Right atrium auricular region (tissue), 2 donors: ENCODE measurements around the gene RBCK1. TPM values are rescaled to one million over a fixed set of nuclear protein-coding genes. Genes with fewer than 3 reads are reported as not detected.

Experiments used
- DNase-seq: peaks from one replicate; pipeline ENCODE4 v3.0.0-alpha.2; 2019; ENCODE audit warnings: low spot score
- H3K27ac ChIP-seq, 2 donors: fragments of 200-600 bp; sonication (generic); 1 replicate in 1 of 2; 2 replicates in 1 of 2; pipeline ENCODE4 v1.5.1; 2016 to 2019
- H3K27me3 ChIP-seq, 2 donors: fragments of 200-600 bp; sonication (generic); one replicate each; pipeline versions ENCODE4 v1.5.1 to v1.6.0; 2017 to 2019
- H3K36me3 ChIP-seq: fragments of 200-600 bp; sonication (generic); one replicate; pipeline ENCODE4 v1.5.1; 2016
- H3K4me1 ChIP-seq, 2 donors: fragments of 200-600 bp; sonication (generic); one replicate each; pipeline versions ENCODE4 v1.5.1 to v1.6.0; 2017 to 2019
- H3K4me3 ChIP-seq, 2 donors: fragments of 200-600 bp; sonication (generic); 1 replicate in 1 of 2; 2 replicates in 1 of 2; pipeline ENCODE4 v1.5.1; 2017 to 2019; ENCODE audit warnings: mild to moderate bottlenecking in 1 of 2, moderate library complexity in 1 of 2
- H3K9me3 ChIP-seq, 2 donors: fragments of 200-600 bp; sonication (generic); one replicate each; pipeline ENCODE4 v1.5.1; 2019
- total RNA-seq, 2 donors: library from RNA; depleted of rRNA; stranded (reverse); fragments of >200 nt; gene quantifications; one replicate each; pipeline ENCODE4 v1.1.0, GENCODE V29; 2016
- TF ChIP-seq, protein P1 (sequence below), 2 donors: fragments of 200-600 bp; sonication (generic); IDR thresholded peaks; one replicate each; pipeline ENCODE4 v1.5.1; 2019; ENCODE audit warnings: antibody characterized with exemption in 2 of 2

RBCK1 gene
- total RNA-seq: 10 to 100 TPM; 43.6 to 48.8 TPM

DNA sequence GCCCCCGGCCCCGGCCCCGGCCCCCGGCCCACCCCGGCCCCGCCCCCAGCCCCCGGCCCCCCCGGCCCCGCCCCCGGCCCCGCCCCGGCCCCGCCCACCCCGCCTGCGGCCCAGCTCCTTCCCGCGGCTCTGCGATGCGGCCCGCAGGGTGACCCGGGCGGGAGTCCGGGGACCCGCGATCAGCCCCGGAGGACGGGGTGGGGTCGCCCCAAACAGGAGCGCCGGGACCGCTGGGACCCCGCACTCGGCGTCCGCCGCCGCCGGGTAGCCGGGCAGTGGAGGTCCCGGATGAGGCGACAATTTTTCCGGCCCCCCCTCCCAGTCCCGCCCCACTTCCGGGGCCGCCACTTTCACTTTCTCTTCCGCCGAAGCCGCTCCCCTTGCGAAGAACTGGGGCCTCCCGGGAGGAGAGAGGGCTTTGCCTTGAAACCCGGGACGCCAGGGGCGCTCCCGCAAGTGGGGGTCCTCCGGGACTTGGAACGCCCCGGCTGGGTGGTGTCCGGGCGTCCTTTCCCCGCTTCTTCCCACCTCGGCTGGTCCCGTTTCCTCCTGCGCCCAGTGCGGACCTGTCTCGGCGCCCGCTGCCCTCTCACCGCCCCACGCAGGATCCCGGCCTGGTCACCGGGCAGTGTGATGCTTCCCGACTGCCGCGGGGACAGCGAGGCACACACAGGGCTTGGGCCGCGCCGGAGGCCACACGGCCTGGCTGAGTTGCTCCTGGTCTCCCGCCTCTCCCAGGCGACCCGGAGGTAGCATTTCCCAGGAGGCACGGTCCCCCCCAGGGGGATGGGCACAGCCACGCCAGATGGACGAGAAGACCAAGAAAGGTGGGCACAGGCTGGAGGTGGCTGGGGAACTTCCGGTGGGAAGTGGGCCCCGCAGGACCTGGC, at the start of gene RBCK1:
TSS of gene RBCK1 (plus strand) at position 347 of the 890 bp plus-strand sequence. CDS start at position 806, 459 bp downstream.
- H3K27ac ChIP-seq: peak within 1 kb of the TSS; percentile 88 to 94
- peaks cover 0 to 25% of the 10 kb centered on the region in 2 donors for H3K4me1 ChIP-seq
- H3K9me3 ChIP-seq: no peaks in the 10 kb centered on the region
- peaks cover 13% of the 10 kb centered on the region for H3K36me3 ChIP-seq
- TF ChIP-seq, protein P1, sequence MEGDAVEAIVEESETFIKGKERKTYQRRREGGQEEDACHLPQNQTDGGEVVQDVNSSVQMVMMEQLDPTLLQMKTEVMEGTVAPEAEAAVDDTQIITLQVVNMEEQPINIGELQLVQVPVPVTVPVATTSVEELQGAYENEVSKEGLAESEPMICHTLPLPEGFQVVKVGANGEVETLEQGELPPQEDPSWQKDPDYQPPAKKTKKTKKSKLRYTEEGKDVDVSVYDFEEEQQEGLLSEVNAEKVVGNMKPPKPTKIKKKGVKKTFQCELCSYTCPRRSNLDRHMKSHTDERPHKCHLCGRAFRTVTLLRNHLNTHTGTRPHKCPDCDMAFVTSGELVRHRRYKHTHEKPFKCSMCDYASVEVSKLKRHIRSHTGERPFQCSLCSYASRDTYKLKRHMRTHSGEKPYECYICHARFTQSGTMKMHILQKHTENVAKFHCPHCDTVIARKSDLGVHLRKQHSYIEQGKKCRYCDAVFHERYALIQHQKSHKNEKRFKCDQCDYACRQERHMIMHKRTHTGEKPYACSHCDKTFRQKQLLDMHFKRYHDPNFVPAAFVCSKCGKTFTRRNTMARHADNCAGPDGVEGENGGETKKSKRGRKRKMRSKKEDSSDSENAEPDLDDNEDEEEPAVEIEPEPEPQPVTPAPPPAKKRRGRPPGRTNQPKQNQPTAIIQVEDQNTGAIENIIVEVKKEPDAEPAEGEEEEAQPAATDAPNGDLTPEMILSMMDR (IDR thresholded peaks at IDR 0.05): no peak
- peak; percentile 82 for DNase-seq
- peak within 1 kb of the TSS; percentile 86 to 89 for H3K4me3 ChIP-seq
- no peaks in the 10 kb centered on the region for H3K27me3 ChIP-seq

GRCh38 chr20:358891-359555, 49.1 kb upstream of the RBCK1 start:
- H3K36me3 ChIP-seq: no peaks in the 10 kb centered on the region
- DNase-seq: no peak
- H3K9me3 ChIP-seq: no peaks in the 10 kb centered on the region
- H3K4me1 ChIP-seq: peaks cover 0 to 11% of the 10 kb centered on the region in 2 donors
- no peak overlapping the region for H3K27ac ChIP-seq
- H3K27me3 ChIP-seq: no peaks in the 10 kb centered on the region
- TF ChIP-seq, protein P1 (IDR thresholded peaks at IDR 0.05): no peak
- no peak overlapping the region for H3K4me3 ChIP-seq

DNA sequence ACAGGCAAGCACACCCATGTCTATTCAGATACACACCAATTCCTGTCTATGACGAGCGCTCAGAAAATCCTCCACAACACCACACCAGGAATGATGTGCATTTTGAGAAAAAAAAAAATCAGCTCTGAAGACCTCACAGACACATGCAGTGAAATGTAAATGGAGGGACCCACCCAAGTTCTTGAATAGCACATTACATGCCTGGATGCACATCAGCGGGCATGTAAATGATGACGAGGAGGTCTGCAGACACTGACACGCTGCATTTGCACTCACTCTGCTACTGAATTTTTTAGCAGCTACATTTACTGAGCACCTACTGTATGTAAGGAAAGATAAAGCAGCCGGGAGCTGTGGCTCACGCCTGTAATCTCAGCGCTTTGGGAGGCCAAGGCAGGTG, 46.5 kb upstream of the RBCK1 start:
- Histone ChIP-seq H3K9me3 (no peaks in the 10 kb centered on the region), H3K4me1 (peaks cover 0 to 6% of the 10 kb centered on the region in 2 donors), H3K27me3 (no peaks in the 10 kb centered on the region), H3K27ac (no peak overlapping the region), H3K36me3 (no peaks in the 10 kb centered on the region), H3K4me3 (no peak overlapping the region)
- no peak for DNase-seq
- TF ChIP-seq, protein P1 (IDR thresholded peaks at IDR 0.05): no peak

- DNase-seq: peak; percentile 87
- H3K4me3 ChIP-seq: no peak overlapping the region
- no peaks in the 10 kb centered on the region for H3K27me3 ChIP-seq
- no peaks in the 10 kb centered on the region for H3K36me3 ChIP-seq
- H3K4me1 ChIP-seq: peaks cover 0 to 6% of the 10 kb centered on the region in 2 donors
- no peak overlapping the region for H3K27ac ChIP-seq
- no peaks in the 10 kb centered on the region for H3K9me3 ChIP-seq
- TF ChIP-seq, protein P1 (IDR thresholded peaks at IDR 0.05): peak in 1 of 2 donors; percentile 45
Observed at GRCh38 chr20:362271-363254, 45.5 kb upstream of the RBCK1 start.

- TF ChIP-seq, protein P1 (IDR thresholded peaks at IDR 0.05): no peak
- Histone ChIP-seq H3K9me3 (no peaks in the 10 kb centered on the region), H3K36me3 (no peaks in the 10 kb centered on the region), H3K4me3 (no peak overlapping the region), H3K4me1 (peaks cover 0 to 6% of the 10 kb centered on the region in 2 donors), H3K27me3 (no peaks in the 10 kb centered on the region), H3K27ac (no peak overlapping the region)
- DNase-seq: no peak
Observed at GRCh38 chr20:363319-364078, 44.6 kb upstream of the RBCK1 start.
